ENCODE results near the gene GCN1. TPM values are rescaled to one million over a fixed set of nuclear protein-coding genes. Genes with fewer than 3 reads are reported as not detected.

GCN1 gene
- polyA plus RNA-seq, 2 of the 4 experiments (the other 2 are of a cell fraction), result 43.2 to 64.1 TPM

DNA sequence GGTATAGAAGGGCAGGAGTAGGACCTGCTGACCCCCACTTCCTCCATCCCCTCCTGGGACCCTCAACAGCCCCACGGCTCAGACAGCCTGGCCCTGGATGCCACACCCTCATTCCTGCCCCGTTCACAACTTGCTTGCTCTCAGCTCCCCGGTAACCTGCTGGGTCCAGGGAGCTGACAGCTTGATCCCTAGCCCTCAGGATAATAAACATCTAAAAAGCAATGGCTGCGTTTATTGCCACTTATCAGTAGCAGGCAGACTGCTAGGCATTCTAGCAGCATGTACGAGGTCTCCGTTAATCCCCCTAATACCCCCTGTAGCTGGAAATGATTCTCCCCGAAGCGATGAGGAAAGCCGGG, 30.7 kb upstream of the GCN1 start (continued):
- TF ChIP-seq HOXB5 (CRISPR knock-in tag; IDR thresholded peaks at IDR 0.05), result no peak
- no peak for TF ChIP-seq CBX8 (IDR thresholded peaks at IDR 0.05)

DNA sequence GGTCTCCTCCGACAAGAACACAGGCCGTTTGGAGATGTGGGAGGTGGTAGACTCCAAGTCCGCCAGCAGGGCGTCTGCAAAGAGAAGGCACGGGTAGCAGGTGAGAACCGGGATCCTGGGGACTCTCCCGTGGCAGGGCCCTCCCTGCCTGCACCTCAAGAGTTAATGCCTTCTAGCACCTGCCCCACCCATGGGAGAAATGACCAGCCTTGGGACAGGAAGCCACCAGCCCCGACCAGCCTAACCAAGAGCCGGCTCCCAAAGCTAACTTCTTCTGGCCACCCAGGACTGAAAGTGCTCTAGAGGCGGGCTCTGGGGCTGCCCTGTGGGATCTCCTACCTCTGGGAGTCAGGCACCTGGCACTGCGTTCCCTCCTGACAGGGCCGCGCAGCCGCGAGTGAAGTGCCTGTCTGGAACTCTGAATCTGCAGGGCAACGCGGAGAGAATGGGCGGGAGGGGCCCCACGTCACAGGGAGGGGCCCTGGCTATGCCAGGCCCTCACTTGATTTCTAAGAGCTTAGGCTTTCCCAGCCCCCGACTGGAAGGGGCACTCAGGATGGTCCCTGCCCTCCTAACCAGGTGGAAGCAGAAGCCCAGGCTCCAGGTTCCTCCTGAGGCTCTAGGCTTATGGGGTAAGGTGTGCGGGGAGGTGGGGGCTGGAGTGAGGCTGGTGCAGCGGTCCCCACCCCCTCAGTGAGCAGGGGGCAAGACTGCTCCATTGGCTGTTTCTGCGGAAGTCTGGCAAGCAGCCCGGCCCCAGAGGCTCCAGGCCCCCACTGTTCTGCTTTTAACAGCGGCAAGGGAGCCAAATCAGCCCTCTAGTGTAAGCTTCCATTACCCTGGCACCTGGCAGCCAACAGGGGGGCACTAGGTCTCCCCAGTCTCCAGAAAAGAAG, 30.0 kb upstream of the GCN1 start:
- FAIRE-seq (no peak), ATAC-seq (no peak), DNase-seq (ENCODE audit: low read depth in 1 of 2, low spot score in 1 of 2) (no peak)
- ChIA-PET POLR2A (interaction anchor here (9.0 kb wide), 1 partner anchor 24 kb away, joined by 132 read pairs; the partner anchor contains the start of gene RPLP0), CTCF (interaction anchor here (9.1 to 18.0 kb wide), 3 partner anchors 20 to 62 kb away, joined by 221 to 1367 read pairs (median 308); partner anchors contain the start of genes PXN, RNU4-1, RNU4-2 and RPLP0)
- peak overlapping the region in 1 of 2 experiments; percentile 67; a peak in 3 of 6 replicates for H3K27ac ChIP-seq
- WGBS (ENCODE audit: missing lambda C conversion rate), result 79% methylated on average over 24 of the region's 25 CpGs
- no peak for TF ChIP-seq SMC3 (IDR thresholded peaks at IDR 0.05)
- TF ChIP-seq, protein P1, sequence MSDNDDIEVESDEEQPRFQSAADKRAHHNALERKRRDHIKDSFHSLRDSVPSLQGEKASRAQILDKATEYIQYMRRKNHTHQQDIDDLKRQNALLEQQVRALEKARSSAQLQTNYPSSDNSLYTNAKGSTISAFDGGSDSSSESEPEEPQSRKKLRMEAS (IDR thresholded peaks at IDR 0.05), result no peak
- TF ChIP-seq CEBPB (IDR thresholded peaks at IDR 0.05), result no peak
- no peak for TF ChIP-seq RFX5 (IDR thresholded peaks at IDR 0.05)
- no peak for TF ChIP-seq HEYL (CRISPR knock-in tag; IDR thresholded peaks at IDR 0.05)
- TF ChIP-seq, protein P2, sequence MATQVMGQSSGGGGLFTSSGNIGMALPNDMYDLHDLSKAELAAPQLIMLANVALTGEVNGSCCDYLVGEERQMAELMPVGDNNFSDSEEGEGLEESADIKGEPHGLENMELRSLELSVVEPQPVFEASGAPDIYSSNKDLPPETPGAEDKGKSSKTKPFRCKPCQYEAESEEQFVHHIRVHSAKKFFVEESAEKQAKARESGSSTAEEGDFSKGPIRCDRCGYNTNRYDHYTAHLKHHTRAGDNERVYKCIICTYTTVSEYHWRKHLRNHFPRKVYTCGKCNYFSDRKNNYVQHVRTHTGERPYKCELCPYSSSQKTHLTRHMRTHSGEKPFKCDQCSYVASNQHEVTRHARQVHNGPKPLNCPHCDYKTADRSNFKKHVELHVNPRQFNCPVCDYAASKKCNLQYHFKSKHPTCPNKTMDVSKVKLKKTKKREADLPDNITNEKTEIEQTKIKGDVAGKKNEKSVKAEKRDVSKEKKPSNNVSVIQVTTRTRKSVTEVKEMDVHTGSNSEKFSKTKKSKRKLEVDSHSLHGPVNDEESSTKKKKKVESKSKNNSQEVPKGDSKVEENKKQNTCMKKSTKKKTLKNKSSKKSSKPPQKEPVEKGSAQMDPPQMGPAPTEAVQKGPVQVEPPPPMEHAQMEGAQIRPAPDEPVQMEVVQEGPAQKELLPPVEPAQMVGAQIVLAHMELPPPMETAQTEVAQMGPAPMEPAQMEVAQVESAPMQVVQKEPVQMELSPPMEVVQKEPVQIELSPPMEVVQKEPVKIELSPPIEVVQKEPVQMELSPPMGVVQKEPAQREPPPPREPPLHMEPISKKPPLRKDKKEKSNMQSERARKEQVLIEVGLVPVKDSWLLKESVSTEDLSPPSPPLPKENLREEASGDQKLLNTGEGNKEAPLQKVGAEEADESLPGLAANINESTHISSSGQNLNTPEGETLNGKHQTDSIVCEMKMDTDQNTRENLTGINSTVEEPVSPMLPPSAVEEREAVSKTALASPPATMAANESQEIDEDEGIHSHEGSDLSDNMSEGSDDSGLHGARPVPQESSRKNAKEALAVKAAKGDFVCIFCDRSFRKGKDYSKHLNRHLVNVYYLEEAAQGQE (IDR thresholded peaks at IDR 0.05), result no peak
- no peak for TF ChIP-seq FOSB (CRISPR knock-in tag; IDR thresholded peaks at IDR 0.05)
- TF ChIP-seq ZFP36 (IDR thresholded peaks at IDR 0.05; ENCODE audit: borderline replicate concordance, partially characterized antibody), result no peak
- TF ChIP-seq ESRRA (IDR thresholded peaks at IDR 0.05; ENCODE audit: borderline replicate concordance, low read length), result no peak
- H3K4me2 ChIP-seq, result no peak overlapping the region
- H3K9me3 ChIP-seq, result no peaks in the 10 kb centered on the region
- no peak overlapping the region for H3K4me3 ChIP-seq
- H3K4me1 ChIP-seq, result peaks cover 53% of the 10 kb centered on the region

DNA sequence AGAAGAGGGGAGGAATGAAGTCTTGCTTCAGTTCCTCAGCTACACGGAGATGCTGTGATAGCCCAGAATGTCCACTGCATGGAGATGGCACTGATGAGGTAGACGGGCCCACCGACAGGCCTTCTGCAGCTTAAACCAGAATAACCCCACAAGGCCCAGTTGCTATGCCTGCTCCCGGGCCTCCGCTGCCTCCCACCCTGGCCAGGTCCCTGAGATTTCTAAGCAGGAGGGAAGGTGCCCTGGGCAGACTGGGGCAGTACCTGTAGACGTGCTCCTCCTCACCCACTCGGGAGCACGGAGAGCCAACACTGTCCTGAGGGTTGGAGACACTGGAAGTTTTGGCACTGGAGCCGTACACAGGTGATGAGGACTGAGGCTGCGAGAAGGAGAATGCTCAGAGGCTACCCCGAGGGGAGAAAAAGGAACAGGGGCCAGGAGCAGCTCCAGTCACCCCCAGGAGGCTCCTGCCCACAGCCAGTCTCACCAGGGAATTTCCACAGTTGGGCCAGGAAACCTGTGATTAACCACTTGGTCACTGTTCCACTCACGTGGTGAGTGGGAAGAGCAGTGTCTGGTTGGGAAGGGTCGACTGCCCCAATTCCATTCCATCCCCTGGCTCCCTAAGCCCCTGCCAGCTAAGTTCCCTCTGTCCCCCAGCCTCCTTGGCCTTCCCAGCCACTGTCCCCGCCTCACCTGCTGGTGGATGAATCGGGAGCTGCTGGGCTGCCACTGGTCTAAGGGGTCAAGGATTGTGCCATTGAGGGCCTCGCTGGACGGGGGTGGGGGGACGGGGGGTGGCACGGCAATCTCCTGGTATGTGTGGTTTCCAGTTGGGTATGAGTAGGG, 29.2 kb upstream of the GCN1 start:
- WGBS (ENCODE audit: missing lambda C conversion rate), result 90% methylated on average over 16 of the region's 19 CpGs
- ATAC-seq (no peak), DNase-seq (ENCODE audit: low read depth in 1 of 2, low spot score in 1 of 2) (no peak), FAIRE-seq (no peak)
- ChIA-PET POLR2A (interaction anchor here (5.8 kb wide), 1 partner anchor 23 kb away, joined by 40 read pairs; the partner anchor contains the start of gene RPLP0), CTCF (interaction anchor here (17.8 to 18.0 kb wide), 2 partner anchors 19 to 32 kb away, joined by 308 to 1367 read pairs; partner anchors contain the start of genes PXN and RPLP0)
- peaks cover 44% of the 10 kb centered on the region for H3K4me1 ChIP-seq
- no peak overlapping the region for H3K4me2 ChIP-seq
- no peak overlapping the region for H3K4me3 ChIP-seq
- no peaks in the 10 kb centered on the region for H3K9me3 ChIP-seq
- H3K27ac ChIP-seq, result no peak overlapping the region
- TF ChIP-seq EHMT2 (IDR thresholded peaks at IDR 0.05; ENCODE audit: low read depth) (no peak), ZFP36 (IDR thresholded peaks at IDR 0.05; ENCODE audit: borderline replicate concordance, partially characterized antibody) (no peak), POLR2AphosphoS2 (conservative IDR thresholded peaks at IDR 0.05; ENCODE audit: low read length) (no peak), KDM1A (IDR thresholded peaks at IDR 0.05; ENCODE audit: low read depth) (no peak), TFCP2L1 (CRISPR knock-in tag; IDR thresholded peaks at IDR 0.05) (no peak), NPAS2 (CRISPR knock-in tag; IDR thresholded peaks at IDR 0.05; ENCODE audit: borderline replicate concordance) (no peak), BHLHE40 (IDR thresholded peaks at IDR 0.05; ENCODE audit: low read depth, low read length) (no peak), JUNB (IDR thresholded peaks at IDR 0.05) (no peak), NR3C1 (IDR thresholded peaks at IDR 0.05) (no peak), FOSL2 (IDR thresholded peaks at IDR 0.05) (no peak), FOSL2 (CRISPR knock-in tag; IDR thresholded peaks at IDR 0.05) (no peak), PHF8 (IDR thresholded peaks at IDR 0.05; ENCODE audit: borderline replicate concordance, low read depth) (no peak), NFE2L2 (conservative IDR thresholded peaks at IDR 0.05; ENCODE audit: low read length) (no peak), ZSCAN20 (CRISPR knock-in tag; IDR thresholded peaks at IDR 0.05) (no peak), CHD4 (IDR thresholded peaks at IDR 0.05; ENCODE audit: borderline replicate concordance) (no peak)
- TF ChIP-seq, protein P3, sequence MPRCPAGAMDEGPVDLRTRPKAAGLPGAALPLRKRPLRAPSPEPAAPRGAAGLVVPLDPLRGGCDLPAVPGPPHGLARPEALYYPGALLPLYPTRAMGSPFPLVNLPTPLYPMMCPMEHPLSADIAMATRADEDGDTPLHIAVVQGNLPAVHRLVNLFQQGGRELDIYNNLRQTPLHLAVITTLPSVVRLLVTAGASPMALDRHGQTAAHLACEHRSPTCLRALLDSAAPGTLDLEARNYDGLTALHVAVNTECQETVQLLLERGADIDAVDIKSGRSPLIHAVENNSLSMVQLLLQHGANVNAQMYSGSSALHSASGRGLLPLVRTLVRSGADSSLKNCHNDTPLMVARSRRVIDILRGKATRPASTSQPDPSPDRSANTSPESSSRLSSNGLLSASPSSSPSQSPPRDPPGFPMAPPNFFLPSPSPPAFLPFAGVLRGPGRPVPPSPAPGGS (IDR thresholded peaks at IDR 0.05), result no peak
- TF ChIP-seq, protein P4, sequence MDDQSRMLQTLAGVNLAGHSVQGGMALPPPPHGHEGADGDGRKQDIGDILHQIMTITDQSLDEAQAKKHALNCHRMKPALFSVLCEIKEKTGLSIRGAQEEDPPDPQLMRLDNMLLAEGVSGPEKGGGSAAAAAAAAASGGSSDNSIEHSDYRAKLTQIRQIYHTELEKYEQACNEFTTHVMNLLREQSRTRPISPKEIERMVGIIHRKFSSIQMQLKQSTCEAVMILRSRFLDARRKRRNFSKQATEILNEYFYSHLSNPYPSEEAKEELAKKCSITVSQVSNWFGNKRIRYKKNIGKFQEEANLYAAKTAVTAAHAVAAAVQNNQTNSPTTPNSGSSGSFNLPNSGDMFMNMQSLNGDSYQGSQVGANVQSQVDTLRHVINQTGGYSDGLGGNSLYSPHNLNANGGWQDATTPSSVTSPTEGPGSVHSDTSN (IDR thresholded peaks at IDR 0.05), result no peak
